Heart left ventricle (tissue), 16 donors: ENCODE measurements around the gene INPP5K. TPM values are rescaled to one million over a fixed set of nuclear protein-coding genes. Genes with fewer than 3 reads are reported as not detected.

Experiments
- ATAC-seq, 4 donors: fragments of 200-7000 bp; cut with Tn5 transposase; one replicate each; pipeline ENCODE4 v1.9.1; 2020 to 2022; ENCODE audit warnings: moderate library complexity in 4 of 4, mild to moderate bottlenecking in 3 of 4, moderate number of reproducible peaks in 1 of 4
- DNase-seq, 5 donors: peaks; one replicate each; pipeline ENCODE4 v3.0.0-alpha.2; 2020
- H3K27ac ChIP-seq, 12 donors: fragments of 200-600 bp; sonication (generic) in 4 of 12; one replicate each; pipeline versions ENCODE4 v1.5.0 to v1.8.0; 2016 to 2022; ENCODE audit warnings: mild to moderate bottlenecking in 2 of 12
- H3K27me3 ChIP-seq, 9 donors: fragments of 200-600 bp; sonication (generic) in 2 of 9; one replicate each; pipeline versions ENCODE4 v1.5.1 to v1.8.0; 2016 to 2022; ENCODE audit warnings: mild to moderate bottlenecking in 3 of 9
- H3K36me3 ChIP-seq, 9 donors: fragments of 200-600 bp; sonication (generic) in 2 of 9; one replicate each; pipeline versions ENCODE4 v1.5.0 to v1.8.0; 2018 to 2022; ENCODE audit warnings: mild to moderate bottlenecking in 2 of 9
- H3K4me1 ChIP-seq, 12 donors: fragments of 200-600 bp; sonication (generic) in 4 of 12; one replicate each; pipeline versions ENCODE4 v1.5.0 to v1.8.0; 2016 to 2022; ENCODE audit warnings: mild to moderate bottlenecking in 3 of 12
- H3K4me3 ChIP-seq, 12 donors: fragments of 200-600 bp; sonication (generic) in 4 of 12; one replicate each; pipeline versions ENCODE4 v1.5.0 to v1.8.0; 2017 to 2022; ENCODE audit warnings: mild to moderate bottlenecking in 9 of 12, moderate library complexity in 4 of 12
- H3K9me3 ChIP-seq, 12 donors: fragments of 200-600 bp; sonication (generic) in 4 of 12; one replicate each; pipeline versions ENCODE4 v1.5.0 to v1.8.0; 2016 to 2022; ENCODE audit warnings: mild to moderate bottlenecking in 1 of 12
- CTCF ChIP-seq, 12 donors: fragments of 200-600 bp; sonication (generic) in 4 of 12; IDR thresholded peaks; one replicate each; pipeline versions ENCODE4 v1.5.0 to v1.8.0; 2018 to 2022; ENCODE audit warnings: antibody characterized with exemption in 12 of 12, mild to moderate bottlenecking in 5 of 12
- POLR2A ChIP-seq, 2 donors: fragments of 450-650 bp; IDR thresholded peaks; one replicate each; pipeline ENCODE4 v1.6.1; 2017; ENCODE audit warnings: antibody characterized with exemption in 2 of 2, mild to moderate bottlenecking in 2 of 2, moderate library complexity in 2 of 2
- WGBS, 4 donors: extraction: QIAGEN DNeasy Blood & Tissue Kit in 2 of 4; methylation state at CpG; one replicate each; pipeline versions ENCODE4 v1.1.5 to v1.1.7; 2013 to 2018; 5-methylcytosine and 5-hydroxymethylcytosine counted together
- intact Hi-C, 10 donors: fragments of 100-400 bp; cut with DNase I; formaldehyde crosslinking; loops; one replicate each; pipeline versions ENCODE4 v1.11.1 to v1.14.2; 2022
- polyA plus RNA-seq, 2 donors: library from polyadenylated mRNA; stranded (reverse); fragments of 200-250 nt; gene quantifications; one replicate each; pipeline ENCODE4 v1.2.3, GENCODE V29; 2013
- total RNA-seq, 9 donors: library from RNA; depleted of rRNA in 2 of 9; stranded (reverse); fragments of >200 nt in 2 of 9; fragmentation: NEBNext Ultra II Directional in 3 of 9; extraction: Animal tissue kit (Norgen Biotek cat#: 25700) in 3 of 9; gene quantifications; one replicate each; pipeline versions ENCODE4 v1.1.0 to v1.2.4, GENCODE V29; 2016 to 2023
- donor health status: ischemic (EF 13 %, LVEDD 7.1; RV severe dilation, severe dysfunction).
- donor health status: healthy with polysubstance abuse.
- donor health status: DM: no; HTN: yes; CAD: no.
- donor health status: DM: no; HTN: no; CAD: no.
- donor health status: ischemic (EF 25% LVEDD 6.9; RV normal size, moderate dysfunction).
- donor health status: ischemic (EF 25% LVEDD 5.7; RV mildly dilated, moderate dysfunction).
- donor health status: healthy.
- donor health status: DM: yes; HTN: yes; CAD: no.
- donor health status: ischemic (EF 35%, LVEDD 5.7; RV mildly dilated, moderate dysfunction).
- donor health status: nonischemic (EF 11% LVEDD 7.7; RV severe dilation, severe dysfunction).
- donor health status: DM: yes; HTN: yes; CAD: no.
- donor health status: PGD.
- donor health status: ischemic (EF 29% LVEDD 5.4; RV normal size, mild dysfunction).
- donor health status: nonischemic (EF 23%, LVEDD 6.1; RV moderate dilation, normal function).

INPP5K gene
- total and polyA plus RNA-seq, 11 donors = 21.9 to 128 (median 33.4) TPM

- DNase-seq (no peak), ATAC-seq (no peak)
- 93 to 97% (median 94%) methylated on average over 6 of the region's 6 CpGs for WGBS, 4 donors
- no peak overlapping the region for H3K4me3 ChIP-seq
- TF ChIP-seq CTCF (IDR thresholded peaks at IDR 0.05) = no peak
- TF ChIP-seq POLR2A (IDR thresholded peaks at IDR 0.05) = no peak
- intact Hi-C loops = no loop called here
- peaks cover 0 to 5% (median 0%) of the 10 kb centered on the region in 12 donors for H3K4me1 ChIP-seq
- H3K9me3 ChIP-seq = no peaks in the 10 kb centered on the region
- H3K27ac ChIP-seq = no peak overlapping the region
- H3K36me3 ChIP-seq = peaks cover 0 to 99% (median 91%) of the 10 kb centered on the region in 9 donors
- no peaks in the 10 kb centered on the region for H3K27me3 ChIP-seq
Measured at GRCh38 chr17:1546292-1546922, 30.0 kb upstream of the INPP5K start.

GRCh38 chr17:1545618-1546017 is 29.2 kb upstream of the INPP5K start:
- Histone ChIP-seq H3K4me1 (no peaks in the 10 kb centered on the region), H3K9me3 (no peaks in the 10 kb centered on the region), H3K4me3 (no peak overlapping the region), H3K27ac (no peak overlapping the region), H3K36me3 (peaks cover 0 to 99% (median 91%) of the 10 kb centered on the region in 9 donors), H3K27me3 (no peaks in the 10 kb centered on the region)
- no peak for TF ChIP-seq POLR2A (IDR thresholded peaks at IDR 0.05)
- no peak for TF ChIP-seq CTCF (IDR thresholded peaks at IDR 0.05)
- ATAC-seq = no peak
- intact Hi-C loops = no loop called here
- 91 to 95% (median 93%) methylated on average over 9 of the region's 9 CpGs for WGBS, 4 donors
- DNase-seq = no peak

GRCh38 chr17:1542316-1542715 is 25.9 kb upstream of the INPP5K start:
- DNase-seq (no peak), ATAC-seq (no peak)
- Histone ChIP-seq H3K4me3 (no peak overlapping the region), H3K4me1 (no peaks in the 10 kb centered on the region), H3K9me3 (no peaks in the 10 kb centered on the region), H3K27me3 (no peaks in the 10 kb centered on the region), H3K36me3 (peaks cover 0 to 99% (median 94%) of the 10 kb centered on the region in 9 donors), H3K27ac (no peak overlapping the region)
- 80 to 87% (median 81%) methylated on average over 8 of the region's 8 CpGs for WGBS, 4 donors
- no peak for TF ChIP-seq CTCF (IDR thresholded peaks at IDR 0.05)
- TF ChIP-seq POLR2A (IDR thresholded peaks at IDR 0.05) = no peak
- intact Hi-C loops = no loop called here

- no peak overlapping the region for H3K4me3 ChIP-seq
- intact Hi-C loops = no loop called here
- peaks cover 0 to 99% (median 94%) of the 10 kb centered on the region in 9 donors for H3K36me3 ChIP-seq
- DNase-seq (no peak), ATAC-seq (no peak)
- H3K27ac ChIP-seq = no peak overlapping the region
- TF ChIP-seq POLR2A (IDR thresholded peaks at IDR 0.05) = no peak
- no peak for TF ChIP-seq CTCF (IDR thresholded peaks at IDR 0.05)
- WGBS, 4 donors = 93 to 98% (median 96%) methylated on average over 4 of the region's 4 CpGs
- no peaks in the 10 kb centered on the region for H3K27me3 ChIP-seq
- H3K9me3 ChIP-seq = no peaks in the 10 kb centered on the region
- H3K4me1 ChIP-seq = no peaks in the 10 kb centered on the region
Measured at GRCh38 chr17:1541367-1541904, 25.0 kb upstream of the INPP5K start.
